Keratinocyte (primary cell): ENCODE results near the gene DNLZ. TPM values are rescaled to one million over a fixed set of nuclear protein-coding genes. Genes with fewer than 3 reads are reported as not detected.

Source experiments
- DNase-seq: peaks from one replicate; pipeline ENCODE4 v3.0.0-alpha.2; 2011; ENCODE audit warnings: low read depth, missing footprints, low spot score
- FAIRE-seq: peaks from 2 replicates; lab custom pipeline; 2011; peaks lifted over from hg19 to GRCh38; lab: Jason Lieb, UNC
- H2AFZ ChIP-seq: 2 replicates; pipeline ENCODE4 v1.6.0; 2012; ENCODE audit warnings: low read length, control low read depth, inconsistent platforms; ENCODE audit not compliant: control insufficient read depth
- H3K27ac ChIP-seq: 2 replicates; pipeline ENCODE4 v1.5.1; 2011; ENCODE audit warnings: low read length; ENCODE audit not compliant: control insufficient read depth, insufficient read depth
- H3K27me3 ChIP-seq: 3 replicates; pipeline ENCODE4 v1.6.0; 2011; ENCODE audit warnings: low read length; ENCODE audit not compliant: control insufficient read depth, insufficient read depth; ENCODE audit errors: extremely low read depth
- H3K36me3 ChIP-seq, 2 experiments: 2 replicates in 1 of 2; 3 replicates in 1 of 2; pipeline ENCODE4 v1.5.1; 2011; ENCODE audit warnings: low read length in 2 of 2, mild to moderate bottlenecking in 1 of 2; ENCODE audit not compliant: control insufficient read depth in 2 of 2, insufficient read depth in 2 of 2; ENCODE audit errors: extremely low read depth in 1 of 2
- H3K4me1 ChIP-seq: 3 replicates; pipeline ENCODE4 v1.5.1; 2011; ENCODE audit warnings: low read length; ENCODE audit not compliant: control insufficient read depth, insufficient read depth; ENCODE audit errors: extremely low read depth
- H3K4me2 ChIP-seq: 3 replicates; pipeline ENCODE4 v1.6.0; 2011; ENCODE audit warnings: low read depth, low read length; ENCODE audit not compliant: control insufficient read depth, insufficient read depth; ENCODE audit errors: extremely low read depth
- H3K4me3 ChIP-seq, 3 experiments: fragments of 200-600 bp in 1 of 3; sonication (generic) in 1 of 3; 2 replicates in 2 of 3; 3 replicates in 1 of 3; pipeline ENCODE4 v1.5.1; 2011 to 2016; ENCODE audit warnings: low read length in 3 of 3, mild to moderate bottlenecking in 3 of 3, control low read depth in 2 of 3, inconsistent platforms in 1 of 3, low read depth in 1 of 3, mixed read lengths in 1 of 3, mixed run types in 1 of 3, moderate library complexity in 1 of 3; ENCODE audit not compliant: control insufficient read depth in 2 of 3, insufficient read depth in 2 of 3; ENCODE audit errors: extremely low read depth in 1 of 3
- H3K79me2 ChIP-seq: 2 replicates; pipeline ENCODE4 v1.6.0; 2012; ENCODE audit warnings: low read length; ENCODE audit not compliant: control insufficient read depth, insufficient read depth
- H3K9ac ChIP-seq: 3 replicates; pipeline ENCODE4 v1.6.0; 2011; ENCODE audit warnings: low read length; ENCODE audit not compliant: control insufficient read depth, insufficient read depth; ENCODE audit errors: extremely low read depth
- H3K9me1 ChIP-seq: 3 replicates; pipeline ENCODE4 v1.6.0; 2011; ENCODE audit warnings: low read length; ENCODE audit not compliant: control insufficient read depth, insufficient read depth; ENCODE audit errors: extremely low read depth
- H3K9me3 ChIP-seq: 2 replicates; pipeline ENCODE4 v1.5.1; 2012; ENCODE audit warnings: low read depth, low read length; ENCODE audit not compliant: control insufficient read depth
- H4K20me1 ChIP-seq: 3 replicates; pipeline ENCODE4 v1.6.0; 2011; ENCODE audit warnings: low read length; ENCODE audit not compliant: control insufficient read depth, insufficient read depth; ENCODE audit errors: extremely low read depth
- EZH2 ChIP-seq: IDR thresholded peaks from one replicate; pipeline ENCODE4 v1.6.1; 2012; ENCODE audit warnings: inconsistent platforms, mild to moderate bottlenecking, low read length, moderate library complexity
- dilution Hi-C: fragments of 300-500 bp; cut with MboI; formaldehyde crosslinking; loops from one replicate; pipeline ENCODE4 v1.7.0; 2020; ENCODE audit warnings: low sequenced_read_pairs; ENCODE audit not compliant: extremely low pct_ligation_motif_present
- polyA plus RNA-seq, 5 experiments: library from polyadenylated mRNA; depleted of rRNA in 3 of 5; stranded (reverse) in 3 of 5; stranded (forward) in 1 of 5; unstranded in 1 of 5; fragments of >200 nt; gene quantifications; 1 replicate in 1 of 5; 2 replicates in 3 of 5; 3 replicates in 1 of 5; pipeline versions ENCODE4 v1.2.1 to v1.2.3, GENCODE V29; 2011 to 2012; ENCODE audit warnings: missing spikeins in 2 of 5, low read depth in 1 of 5, low replicate concordance in 1 of 5
- TF ChIP-seq, protein P1 (sequence below), 3 experiments: IDR thresholded peaks in 1 of 3; conservative IDR thresholded peaks in 1 of 3; optimal IDR thresholded peaks in 1 of 3; 2 replicates in 2 of 3; 3 replicates in 1 of 3; pipeline versions ENCODE3 to v1.5.1; 2011; ENCODE audit warnings: low read length in 3 of 3, mild to moderate bottlenecking in 3 of 3, moderate library complexity in 2 of 3, control low read depth in 1 of 3, inconsistent platforms in 1 of 3; ENCODE audit not compliant: insufficient read depth in 2 of 3; ENCODE audit errors: extremely low read depth in 1 of 3

Gene DNLZ
- polyA plus RNA-seq, 1 donor (not counting 4 experiments of a cell fraction or from before 2014, with no cell fraction given): 6.7 TPM

DNA sequence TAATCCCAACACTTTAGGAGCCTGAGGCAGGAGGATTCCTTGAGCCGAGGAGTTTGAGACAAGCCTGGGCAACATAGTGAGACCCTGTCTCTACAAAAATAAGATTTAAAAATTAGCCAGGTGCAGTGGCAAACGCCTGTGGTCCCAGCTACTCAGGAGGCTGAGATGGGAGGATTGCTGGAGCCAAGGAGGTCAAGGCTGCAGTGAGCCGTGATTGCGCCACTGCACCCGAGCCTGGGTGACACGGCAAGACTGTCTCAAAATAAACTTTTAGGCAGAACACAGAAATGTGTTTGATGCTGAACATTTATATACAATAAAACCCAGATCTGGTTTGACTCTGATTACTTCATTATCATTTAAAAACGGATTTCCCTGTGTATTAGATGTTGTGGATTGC lies 41.9 kb upstream of the DNLZ start:
- H3K36me3 ChIP-seq: peaks cover 18 to 23% of the 10 kb centered on the region in 2 experiments
- H4K20me1 ChIP-seq: no peaks in the 10 kb centered on the region
- no peaks in the 10 kb centered on the region for H3K27me3 ChIP-seq
- TF ChIP-seq, protein P1, sequence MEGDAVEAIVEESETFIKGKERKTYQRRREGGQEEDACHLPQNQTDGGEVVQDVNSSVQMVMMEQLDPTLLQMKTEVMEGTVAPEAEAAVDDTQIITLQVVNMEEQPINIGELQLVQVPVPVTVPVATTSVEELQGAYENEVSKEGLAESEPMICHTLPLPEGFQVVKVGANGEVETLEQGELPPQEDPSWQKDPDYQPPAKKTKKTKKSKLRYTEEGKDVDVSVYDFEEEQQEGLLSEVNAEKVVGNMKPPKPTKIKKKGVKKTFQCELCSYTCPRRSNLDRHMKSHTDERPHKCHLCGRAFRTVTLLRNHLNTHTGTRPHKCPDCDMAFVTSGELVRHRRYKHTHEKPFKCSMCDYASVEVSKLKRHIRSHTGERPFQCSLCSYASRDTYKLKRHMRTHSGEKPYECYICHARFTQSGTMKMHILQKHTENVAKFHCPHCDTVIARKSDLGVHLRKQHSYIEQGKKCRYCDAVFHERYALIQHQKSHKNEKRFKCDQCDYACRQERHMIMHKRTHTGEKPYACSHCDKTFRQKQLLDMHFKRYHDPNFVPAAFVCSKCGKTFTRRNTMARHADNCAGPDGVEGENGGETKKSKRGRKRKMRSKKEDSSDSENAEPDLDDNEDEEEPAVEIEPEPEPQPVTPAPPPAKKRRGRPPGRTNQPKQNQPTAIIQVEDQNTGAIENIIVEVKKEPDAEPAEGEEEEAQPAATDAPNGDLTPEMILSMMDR (optimal IDR thresholded peaks at IDR 0.05 in 1 of 3, IDR thresholded peaks at IDR 0.05 in 1 of 3, conservative IDR thresholded peaks at IDR 0.05 in 1 of 3; ENCODE audit: extremely low read depth in 1 of 3, insufficient read depth in 2 of 3, low read length in 3 of 3): no peak
- no peak for TF ChIP-seq EZH2
- H3K4me3 ChIP-seq: no peak overlapping the region
- FAIRE-seq: no peak
- no peak overlapping the region for H3K4me2 ChIP-seq
- dilution Hi-C loops: no loop called here
- peaks cover 18% of the 10 kb centered on the region for H3K79me2 ChIP-seq
- no peak overlapping the region for H3K9ac ChIP-seq
- no peak overlapping the region for H2AFZ ChIP-seq
- no peak for DNase-seq
- no peaks in the 10 kb centered on the region for H3K9me3 ChIP-seq
- H3K27ac ChIP-seq: no peak overlapping the region
- H3K9me1 ChIP-seq: no peaks in the 10 kb centered on the region
- peaks cover 15% of the 10 kb centered on the region for H3K4me1 ChIP-seq

DNA sequence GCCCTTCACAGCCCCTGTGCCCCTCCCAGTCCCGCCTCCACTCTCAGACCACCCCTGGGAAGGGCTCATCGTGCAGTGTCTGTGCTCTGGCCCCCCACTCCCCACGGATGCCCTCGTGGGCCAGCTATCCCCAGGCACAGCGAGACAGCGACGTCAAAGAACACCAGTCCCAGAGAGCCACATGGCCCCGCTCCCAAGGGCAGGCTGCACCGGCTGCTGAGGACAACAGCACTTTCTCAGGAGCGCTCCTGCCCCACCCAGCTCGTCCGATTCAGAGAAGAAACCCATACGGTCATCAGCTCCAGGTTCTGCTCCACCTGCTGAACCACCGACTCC lies 41.2 kb upstream of the DNLZ start:
- FAIRE-seq: no peak

More for the DNA sequence above, 41.2 kb upstream of the DNLZ start:
- dilution Hi-C loops: no loop called here
- Histone ChIP-seq H3K9me3 (no peaks in the 10 kb centered on the region), H3K9me1 (no peaks in the 10 kb centered on the region), H2AFZ (no peak overlapping the region), H3K36me3 (peaks cover 18 to 23% of the 10 kb centered on the region in 2 experiments), H3K27ac (no peak overlapping the region), H3K4me1 (peaks cover 15% of the 10 kb centered on the region), H4K20me1 (no peaks in the 10 kb centered on the region), H3K27me3 (no peaks in the 10 kb centered on the region), H3K79me2 (peaks cover 15% of the 10 kb centered on the region), H3K4me2 (no peak overlapping the region), H3K9ac (no peak overlapping the region), H3K4me3 (no peak overlapping the region)
- TF ChIP-seq EZH2: no peak
- TF ChIP-seq, protein P1 (optimal IDR thresholded peaks at IDR 0.05 in 1 of 3, IDR thresholded peaks at IDR 0.05 in 1 of 3, conservative IDR thresholded peaks at IDR 0.05 in 1 of 3; ENCODE audit: extremely low read depth in 1 of 3, insufficient read depth in 2 of 3, low read length in 3 of 3): no peak
- no peak for DNase-seq
